Activated T-cell treated with anti-CD3 and anti-CD28 coated beads, Interleukin-2, amount 50 U/mL, for 48 hours (primary cell): ENCODE measurements around the gene MGLL.

ENCODE experiments used
- DNase-seq, 2 experiments: peaks; one replicate each; pipeline ENCODE4 v3.0.0-alpha.2; 2020

The MGLL gene

GRCh38 chr3:127772273-127772672 is 50.0 kb downstream of the MGLL start:
- DNase-seq: no peak

GRCh38 chr3:127771746-127772145 is 50.6 kb downstream of the MGLL start:
- no peak for DNase-seq

GRCh38 chr3:127770671-127771355 is 51.5 kb downstream of the MGLL start:
- no peak for DNase-seq

GRCh38 chr3:127769284-127770081 is 52.8 kb downstream of the MGLL start:
- DNase-seq: no peak

- no peak for DNase-seq
Measured at GRCh38 chr3:127768346-127769008, 53.8 kb downstream of the MGLL start.

- no peak for DNase-seq
Measured at GRCh38 chr3:127767126-127767525, 55.2 kb downstream of the MGLL start.

GRCh38 chr3:127765735-127766134 is 56.6 kb downstream of the MGLL start:
- DNase-seq: no peak

GRCh38 chr3:127764841-127765362 is 57.4 kb downstream of the MGLL start:
- DNase-seq: no peak

GRCh38 chr3:127764301-127764700 is 58.0 kb downstream of the MGLL start:
- DNase-seq: no peak

GRCh38 chr3:127763816-127764215 is 58.5 kb downstream of the MGLL start:
- no peak for DNase-seq

GRCh38 chr3:127763337-127763736 is 59.0 kb downstream of the MGLL start:
- DNase-seq: no peak

GRCh38 chr3:127762787-127763105 is 59.6 kb downstream of the MGLL start:
- DNase-seq: no peak

GRCh38 chr3:127762077-127762786 is 60.1 kb downstream of the MGLL start:
- no peak for DNase-seq

- no peak for DNase-seq
Measured at GRCh38 chr3:127761441-127761801, 60.9 kb downstream of the MGLL start.

- no peak for DNase-seq
Measured at GRCh38 chr3:127760791-127761440, 61.4 kb downstream of the MGLL start.

- no peak for DNase-seq
Measured at GRCh38 chr3:127760361-127760760, 62.0 kb downstream of the MGLL start.

GRCh38 chr3:127759826-127760225 is 62.5 kb downstream of the MGLL start:
- DNase-seq: no peak

- DNase-seq: no peak
Measured at GRCh38 chr3:127758013-127758412, 64.3 kb downstream of the MGLL start.

GRCh38 chr3:127755305-127755681 is 67.0 kb downstream of the MGLL start:
- DNase-seq: no peak

GRCh38 chr3:127754411-127755304 is 67.7 kb downstream of the MGLL start:
- DNase-seq: peak; percentile 48 to 53

GRCh38 chr3:127753898-127754410 is 68.4 kb downstream of the MGLL start:
- no peak for DNase-seq
